Body of pancreas (tissue), 4 donors: ENCODE results near the gene CFAP61. TPM values are rescaled to one million over a fixed set of nuclear protein-coding genes. Genes with fewer than 3 reads are reported as not detected.

Source experiments
- ATAC-seq: fragments of 150-250 bp; one replicate; pipeline ENCODE4 v1.9.1; 2016
- DNase-seq, 4 donors: peaks; one replicate each; pipeline ENCODE4 v3.0.0-alpha.2; 2019
- H3K27ac ChIP-seq, 4 donors: fragments of 200-600 bp; sonication (generic); 1 replicate in 3 of 4; 2 replicates in 1 of 4; pipeline versions ENCODE4 v1.5.1 to v1.6.1; 2016 to 2019; ENCODE audit warnings: mild to moderate bottlenecking in 1 of 4, mixed read lengths in 1 of 4, moderate library complexity in 1 of 4
- H3K27me3 ChIP-seq, 2 donors: fragments of 200-600 bp; sonication (generic); one replicate each; pipeline ENCODE4 v1.6.0; 2016; ENCODE audit warnings: mild to moderate bottlenecking in 1 of 2
- H3K36me3 ChIP-seq, 2 donors: fragments of 200-600 bp; sonication (generic); replicated peaks in 1 of 2; 2 replicates each; pipeline ENCODE4 v1.5.1; 2016; ENCODE audit warnings: low read depth in 2 of 2; ENCODE audit not compliant: insufficient read depth in 1 of 2
- H3K4me1 ChIP-seq: fragments of 200-600 bp; sonication (generic); one replicate; pipeline ENCODE4 v1.6.0; 2016
- H3K4me3 ChIP-seq, 2 donors: fragments of 200-600 bp; sonication (generic); 1 replicate in 1 of 2; 2 replicates in 1 of 2; pipeline ENCODE4 v1.5.1; 2016 to 2019
- H3K9me3 ChIP-seq, 3 donors: fragments of 200-600 bp; sonication (generic); 1 replicate in 2 of 3; 2 replicates in 1 of 3; pipeline ENCODE4 v1.5.1; 2016
- CTCF ChIP-seq, 7 experiments: fragments of 450-650 bp in 4 of 7; fragments of 200-600 bp in 3 of 7; sonication (generic) in 3 of 7; IDR thresholded peaks; one replicate each; pipeline ENCODE4 v1.5.1; 2016 to 2019; ENCODE audit warnings: antibody characterized with exemption in 7 of 7
- POLR2A ChIP-seq, 3 donors: fragments of 450-650 bp; IDR thresholded peaks; one replicate each; pipeline ENCODE4 v1.6.1; 2016; ENCODE audit warnings: antibody characterized with exemption in 3 of 3, mild to moderate bottlenecking in 2 of 3
- WGBS, 2 donors: methylation state at CpG; one replicate each; pipeline ENCODE4 v1.1.5; 2017; 5-methylcytosine and 5-hydroxymethylcytosine counted together
- intact Hi-C: fragments of 100-400 bp; cut with DNase I; formaldehyde crosslinking; loops from one replicate; pipeline ENCODE4 v1.15.1; 2023
- total RNA-seq, 2 donors: library from RNA; depleted of rRNA; stranded (reverse); fragments of >200 nt; gene quantifications; one replicate each; pipeline ENCODE4 v1.1.0, GENCODE V29; 2016

Gene CFAP61
- total RNA-seq, 2 donors from 2014 or later = 0.52 TPM; not detected in 1

- H3K27me3 ChIP-seq = no peaks in the 10 kb centered on the region
- intact Hi-C loops = no loop called here
- no peak for ATAC-seq
- no peak overlapping the region for H3K27ac ChIP-seq
- TF ChIP-seq POLR2A (IDR thresholded peaks at IDR 0.05) = no peak
- WGBS, 2 donors = 66 to 79% methylated on average over 6 of the region's 6 CpGs
- no peak for DNase-seq
- no peaks in the 10 kb centered on the region for H3K4me1 ChIP-seq
- H3K36me3 ChIP-seq = no peaks in the 10 kb centered on the region
- no peaks in the 10 kb centered on the region for H3K9me3 ChIP-seq
- no peak overlapping the region for H3K4me3 ChIP-seq
Observed at GRCh38 chr20:20210943-20211273, 158.6 kb downstream of the CFAP61 start.

GRCh38 chr20:20211274-20211987 lies 159.1 kb downstream of the CFAP61 start:
- 72 to 82% methylated on average over 5 of the region's 5 CpGs for WGBS, 2 donors
- intact Hi-C loops = no loop called here
- Histone ChIP-seq H3K4me3 (no peak overlapping the region), H3K9me3 (no peaks in the 10 kb centered on the region), H3K4me1 (no peaks in the 10 kb centered on the region), H3K27ac (no peak overlapping the region), H3K27me3 (no peaks in the 10 kb centered on the region), H3K36me3 (no peaks in the 10 kb centered on the region)
- DNase-seq (no peak), ATAC-seq (no peak)
- TF ChIP-seq CTCF (IDR thresholded peaks at IDR 0.05) (no peak), POLR2A (IDR thresholded peaks at IDR 0.05) (no peak)

- no peaks in the 10 kb centered on the region for H3K36me3 ChIP-seq
- WGBS, 2 donors = 77 to 81% methylated on average over 11 of the region's 11 CpGs
- H3K4me3 ChIP-seq = no peak overlapping the region
- no peaks in the 10 kb centered on the region for H3K27me3 ChIP-seq
- no peaks in the 10 kb centered on the region for H3K4me1 ChIP-seq
- DNase-seq (no peak), ATAC-seq (no peak)
- H3K9me3 ChIP-seq = no peaks in the 10 kb centered on the region
- TF ChIP-seq CTCF (IDR thresholded peaks at IDR 0.05) (no peak), POLR2A (IDR thresholded peaks at IDR 0.05) (no peak)
- intact Hi-C loops = no loop called here
- no peak overlapping the region for H3K27ac ChIP-seq
Observed at GRCh38 chr20:20211988-20212518, 159.7 kb downstream of the CFAP61 start.

- Histone ChIP-seq H3K36me3 (no peaks in the 10 kb centered on the region), H3K27ac (no peak overlapping the region), H3K27me3 (no peaks in the 10 kb centered on the region), H3K4me3 (no peak overlapping the region), H3K9me3 (no peaks in the 10 kb centered on the region), H3K4me1 (no peaks in the 10 kb centered on the region)
- 81 to 95% methylated on average over 3 to 5 of the region's 5 CpGs for WGBS, 2 donors
- ATAC-seq (no peak), DNase-seq (peak in 2 of 4 donors; percentile 12 to 17)
- intact Hi-C loops = no loop called here
- TF ChIP-seq CTCF (IDR thresholded peaks at IDR 0.05) (no peak), POLR2A (IDR thresholded peaks at IDR 0.05) (no peak)
Observed at GRCh38 chr20:20212675-20213096, 160.4 kb downstream of the CFAP61 start.

- TF ChIP-seq CTCF (IDR thresholded peaks at IDR 0.05) = no peak
- TF ChIP-seq POLR2A (IDR thresholded peaks at IDR 0.05) = no peak
- DNase-seq (no peak), ATAC-seq (no peak)
- 65 to 67% methylated on average over 5 of the region's 5 CpGs for WGBS, 2 donors
- Histone ChIP-seq H3K9me3 (no peaks in the 10 kb centered on the region), H3K4me1 (no peaks in the 10 kb centered on the region), H3K4me3 (no peak overlapping the region), H3K36me3 (no peaks in the 10 kb centered on the region), H3K27me3 (no peaks in the 10 kb centered on the region), H3K27ac (no peak overlapping the region)
- intact Hi-C loops = no loop called here
Observed at GRCh38 chr20:20213526-20214121, 161.3 kb downstream of the CFAP61 start.
